Astrocyte of the spinal cord (primary cell): ENCODE data around the gene TTLL5.

Experiments used
- DNase-seq: peaks from one replicate; pipeline ENCODE4 v3.0.0; 2011; ENCODE audit warnings: low read depth, low spot score
- H3K4me3 ChIP-seq: 2 replicates; pipeline ENCODE4 v1.5.1; 2011; ENCODE audit warnings: low read depth, mild to moderate bottlenecking, low read length, moderate library complexity
- CTCF ChIP-seq: IDR thresholded peaks from 2 replicates; pipeline ENCODE4 v1.5.1; 2012; ENCODE audit warnings: low read depth, mild to moderate bottlenecking, low read length, inconsistent platforms
- in situ Hi-C: cut with HindIII; loops from 2 replicates; pipeline ENCODE4 v1.10.0; 2017; ENCODE audit warnings: low sequenced_read_pairs

Gene TTLL5

GRCh38 chr14:75986439-75986765 is 325.4 kb downstream of the TTLL5 start:
- in situ Hi-C loops, result no loop called here
- no peak for TF ChIP-seq CTCF
- peak overlapping the region; percentile 83 for H3K4me3 ChIP-seq
- no peak for DNase-seq

GRCh38 chr14:75987201-75987970 is 326.3 kb downstream of the TTLL5 start:
- H3K4me3 ChIP-seq, result no peak overlapping the region
- in situ Hi-C loops, result no loop called here
- DNase-seq, result no peak
- no peak for TF ChIP-seq CTCF

- H3K4me3 ChIP-seq, result no peak overlapping the region
- peak; percentile 47 for DNase-seq
- no peak for TF ChIP-seq CTCF
- in situ Hi-C loops, result no loop called here
These were observed 328.1 kb downstream of the TTLL5 start for GRCh38 chr14:75989134-75989533.

GRCh38 chr14:75990297-75990696 is 329.3 kb downstream of the TTLL5 start:
- DNase-seq, result no peak
- H3K4me3 ChIP-seq, result no peak overlapping the region
- in situ Hi-C loops, result no loop called here
- no peak for TF ChIP-seq CTCF

GRCh38 chr14:75991753-75992152 is 330.7 kb downstream of the TTLL5 start:
- TF ChIP-seq CTCF, result no peak
- H3K4me3 ChIP-seq, result no peak overlapping the region
- in situ Hi-C loops, result no loop called here
- no peak for DNase-seq

- H3K4me3 ChIP-seq, result no peak overlapping the region
- in situ Hi-C loops, result no loop called here
- DNase-seq, result no peak
- TF ChIP-seq CTCF, result no peak
These were observed 332.6 kb downstream of the TTLL5 start for GRCh38 chr14:75993567-75994041.
